HepG2 (cell line): ENCODE measurements around the gene TIAM2. TPM values are rescaled to one million over a fixed set of nuclear protein-coding genes. Genes with fewer than 3 reads are reported as not detected.
A peak's percentile ranks its signal among the peaks of the same experiment; 100 is the strongest.

Experiments
- ARID3A ChIP-seq: IDR thresholded peaks from 2 replicates; pipeline ENCODE4 v1.6.1; 2012; ENCODE audit warnings: low read depth, low read length, improper control_type of control experiment
- ESRRA ChIP-seq: sonication (generic); formaldehyde crosslinking; IDR thresholded peaks from 2 replicates; pipeline ENCODE4 v1.5.1; 2020; ENCODE audit warnings: mild to moderate bottlenecking, low read depth, missing genetic modification reagents
- FOXA1 ChIP-seq, 2 experiments: fragments of 450-650 bp in 1 of 2; sonication (generic) in 1 of 2; formaldehyde crosslinking in 1 of 2; IDR thresholded peaks; 2 replicates each; pipeline versions ENCODE4 v1.4.0 to v1.6.1; 2016 to 2020; ENCODE audit warnings: missing genetic modification reagents in 1 of 2
- FOXA3 ChIP-seq: IDR thresholded peaks from 2 replicates; pipeline ENCODE4 v1.6.1; 2016; ENCODE audit warnings: missing genetic modification reagents, missing compliant biosample characterization
- FOXK2 ChIP-seq: fragments of 450-650 bp; IDR thresholded peaks from 2 replicates; pipeline ENCODE4 v1.6.1; 2016
- FOXP4 ChIP-seq: sonication (generic); formaldehyde crosslinking; IDR thresholded peaks from 2 replicates; pipeline ENCODE4 v1.4.0; 2020; ENCODE audit warnings: missing genetic modification reagents
- HNF1B ChIP-seq: sonication (generic); formaldehyde crosslinking; IDR thresholded peaks from 2 replicates; pipeline ENCODE4 v1.5.1; 2020; ENCODE audit warnings: mild to moderate bottlenecking, moderate library complexity, missing genetic modification reagents
- HOXA3 ChIP-seq: sonication (generic); formaldehyde crosslinking; IDR thresholded peaks from 2 replicates; pipeline ENCODE4 v1.5.0; 2020; ENCODE audit warnings: missing genetic modification reagents
- KAT2B ChIP-seq: fragments of 150-350 bp; IDR thresholded peaks from 2 replicates; pipeline ENCODE4 v1.6.1; 2014; ENCODE audit warnings: low read depth, low read length, borderline replicate concordance
- KMT2A ChIP-seq: sonication (generic); formaldehyde crosslinking; IDR thresholded peaks from 2 replicates; pipeline ENCODE4 v1.4.0; 2020; ENCODE audit warnings: missing genetic modification reagents
- MED1 ChIP-seq: sonication (generic); formaldehyde crosslinking; IDR thresholded peaks from 2 replicates; pipeline ENCODE4 v1.4.0; 2020; ENCODE audit warnings: missing genetic modification reagents
- MIXL1 ChIP-seq: IDR thresholded peaks from 2 replicates; pipeline ENCODE4 v1.6.1; 2016
- PHF5A ChIP-seq: IDR thresholded peaks from one replicate; pipeline ENCODE4 v1.6.1; 2018; ENCODE audit warnings: low read depth, missing genetic modification reagents; ENCODE audit not compliant: unreplicated experiment
- POGK ChIP-seq: sonication (generic); formaldehyde crosslinking; conservative IDR thresholded peaks from 2 replicates; pipeline ENCODE4 v1.8.0; 2022; ENCODE audit warnings: mild to moderate bottlenecking, moderate library complexity, missing genetic modification reagents
- PTBP1 ChIP-seq: fragments of 200-400 bp; formaldehyde crosslinking; IDR thresholded peaks from 2 replicates; pipeline ENCODE4 v1.6.1; 2018; ENCODE audit warnings: low read length, low read depth; ENCODE audit not compliant: poor library complexity, severe bottlenecking
- RELA ChIP-seq: sonication (generic); formaldehyde crosslinking; IDR thresholded peaks from 2 replicates; pipeline ENCODE4 v1.4.0; 2020; ENCODE audit warnings: missing genetic modification reagents
- SOX5 ChIP-seq: IDR thresholded peaks from 2 replicates; pipeline ENCODE4 v1.6.1; 2016; ENCODE audit warnings: borderline replicate concordance
- SP1 ChIP-seq, 2 experiments: fragments of 450-650 bp in 1 of 2; sonication (generic) in 1 of 2; formaldehyde crosslinking in 1 of 2; IDR thresholded peaks; 2 replicates each; pipeline versions ENCODE4 v1.4.0 to v1.6.1; 2016 to 2020; ENCODE audit warnings: missing genetic modification reagents in 1 of 2
- YEATS2 ChIP-seq: sonication (generic); formaldehyde crosslinking; IDR thresholded peaks from 2 replicates; pipeline ENCODE4 v1.4.0; 2020; ENCODE audit warnings: missing genetic modification reagents, borderline replicate concordance
- ZBTB3 ChIP-seq: sonication (generic); formaldehyde crosslinking; IDR thresholded peaks from 2 replicates; pipeline ENCODE4 v1.4.0; 2020; ENCODE audit warnings: low read depth, mild to moderate bottlenecking, moderate library complexity, missing genetic modification reagents, borderline replicate concordance
- ZEB1 ChIP-seq: IDR thresholded peaks from 2 replicates; pipeline ENCODE4 v1.6.1; 2012; ENCODE audit warnings: mild to moderate bottlenecking, low read depth, inconsistent platforms; ENCODE audit not compliant: insufficient replicate concordance
- ZMYM4 ChIP-seq: sonication (generic); formaldehyde crosslinking; IDR thresholded peaks from 2 replicates; pipeline ENCODE4 v1.8.1; 2023; ENCODE audit warnings: mild to moderate bottlenecking, missing genetic modification reagents
- ZNF674 ChIP-seq: sonication (generic); formaldehyde crosslinking; IDR thresholded peaks from 2 replicates; pipeline ENCODE4 v1.5.0; 2020; ENCODE audit warnings: low read depth, mild to moderate bottlenecking, missing genetic modification reagents
- polyA plus RNA-seq, 8 experiments: library from polyadenylated mRNA; depleted of rRNA in 3 of 8; stranded (reverse) in 7 of 8; unstranded in 1 of 8; fragments of >200 nt; fragmentation: Illumina TruSeq in 4 of 8; extraction: Trizol in 4 of 8; gene quantifications; 2 replicates each; pipeline versions ENCODE4 v1.2.1 to v1.2.3, GENCODE V29; 2011 to 2016; ENCODE audit warnings: low read depth in 4 of 8, missing spikeins in 1 of 8, mixed read lengths in 1 of 8; ENCODE audit not compliant: insufficient read depth in 1 of 8
- total RNA-seq, 5 experiments: library from RNA; depleted of rRNA; stranded (reverse); fragments of >200 nt; fragmentation: Illumina TruSeq; extraction: Trizol; gene quantifications; 2 replicates each; pipeline ENCODE4 v1.2.3, GENCODE V29; 2016; ENCODE audit warnings: low read depth in 1 of 5

TIAM2 gene
- total and polyA plus RNA-seq, 2 of the 13 experiments (the other 11 are each of a cell fraction or from before 2014, with no cell fraction given), result 4.1 to 4.5 TPM

- 0 out of 2 replicates have a peak, but pooled peaks have one; percentile 45 for TF ChIP-seq FOXP4 (CRISPR knock-in tag)
- peak; percentile 68 for TF ChIP-seq ZEB1
- peak; percentile 29; the same call in 1 of the 2 replicates for TF ChIP-seq SOX5 (CRISPR knock-in tag)
- TF ChIP-seq MIXL1 (CRISPR knock-in tag), result peak; percentile 47; the same call in 1 of the 2 replicates
- TF ChIP-seq FOXK2, result 0 out of 2 replicates have a peak, but pooled peaks have one; percentile 23
- no peak for TF ChIP-seq KAT2B
- TF ChIP-seq ZBTB3 (CRISPR knock-in tag), result peak; percentile 28; the same call in 1 of the 2 replicates
- TF ChIP-seq PHF5A, result no peak
- peak; percentile 83 for TF ChIP-seq FOXA3 (CRISPR knock-in tag)
- peak; percentile 53 for TF ChIP-seq ZMYM4 (CRISPR knock-in tag)
- TF ChIP-seq FOXA1 (IDR thresholded peaks at IDR 0.05), result no peak
- TF ChIP-seq FOXA1 (CRISPR knock-in tag; IDR thresholded peaks at IDR 0.05), result peak; percentile 77
- TF ChIP-seq ESRRA (CRISPR knock-in tag), result peak; percentile 70; the same call in 1 of the 2 replicates
- TF ChIP-seq MED1 (CRISPR knock-in tag), result peak; percentile 61
- peak; percentile 100 for TF ChIP-seq RELA (CRISPR knock-in tag)
- 0 out of 2 replicates have a peak, but pooled peaks have one; percentile 61 for TF ChIP-seq POGK (CRISPR knock-in tag)
- TF ChIP-seq YEATS2 (CRISPR knock-in tag), result no peak
- no peak for TF ChIP-seq PTBP1
- no peak for TF ChIP-seq SP1 (IDR thresholded peaks at IDR 0.05)
- no peak for TF ChIP-seq SP1 (CRISPR knock-in tag; IDR thresholded peaks at IDR 0.05)
- 0 out of 2 replicates have a peak, but pooled peaks have one; percentile 16 for TF ChIP-seq HOXA3 (CRISPR knock-in tag)
- peak; percentile 54; the same call in 1 of the 2 replicates for TF ChIP-seq HNF1B (CRISPR knock-in tag)
- no peak for TF ChIP-seq KMT2A
- no peak for TF ChIP-seq ZNF674 (CRISPR knock-in tag)
- TF ChIP-seq ARID3A, result peak; percentile 70; the same call in 1 of the 2 replicates
Measured at GRCh38 chr6:154981079-154981870, 13.8 kb upstream of the TIAM2 start (continued).
